T-helper 22 cell (primary cell): ENCODE results near the gene PHOX2A.
"Not testable (repeated sequence)": the region's sequence is repeated elsewhere in the genome, so short reads cannot be mapped to it uniquely, and the experiment has no call there.

ENCODE experiments used
- DNase-seq: peaks from one replicate; pipeline ENCODE4 v3.0.0-alpha.2; 2020; ENCODE audit warnings: low read depth

Gene PHOX2A

DNA sequence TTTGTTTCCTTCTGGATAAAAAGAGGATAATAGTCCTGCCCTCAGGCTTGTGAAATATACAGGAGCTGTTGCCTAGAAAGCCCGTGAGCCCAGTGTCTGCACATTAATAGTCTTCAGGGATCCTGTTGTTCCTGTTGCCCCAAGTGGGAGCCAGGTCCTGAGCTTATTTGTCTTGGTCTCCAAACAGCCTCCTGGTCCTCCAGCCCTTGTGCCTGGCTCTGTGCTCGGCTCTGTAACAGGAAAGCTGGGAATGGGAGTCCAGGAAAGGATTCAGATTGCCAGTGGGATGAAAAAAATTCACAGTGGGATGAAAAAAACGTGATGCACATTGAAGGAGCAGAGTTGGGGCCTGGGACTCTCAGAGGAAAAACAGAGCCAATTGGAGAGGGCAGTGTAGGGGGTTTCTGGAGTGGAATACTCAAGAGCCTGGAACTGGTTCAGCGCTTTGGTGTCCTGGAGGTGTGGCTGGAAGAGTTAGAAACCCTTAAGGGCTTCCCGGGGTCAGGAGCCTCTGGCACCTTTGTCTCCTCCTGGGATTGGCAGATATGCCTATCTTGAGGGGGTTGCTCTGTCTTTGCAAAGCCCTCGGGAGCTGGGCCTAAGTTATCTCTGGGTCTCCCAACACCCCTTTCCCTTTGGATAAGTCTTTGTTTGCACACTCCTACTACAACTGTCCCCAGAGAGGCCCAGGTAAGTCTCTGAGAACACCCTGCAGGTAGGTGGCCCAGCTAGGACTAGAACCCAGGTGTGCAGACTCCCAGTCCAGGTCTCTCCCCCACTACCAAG, 21.7 kb downstream of the PHOX2A start:
- no peak for DNase-seq

DNA sequence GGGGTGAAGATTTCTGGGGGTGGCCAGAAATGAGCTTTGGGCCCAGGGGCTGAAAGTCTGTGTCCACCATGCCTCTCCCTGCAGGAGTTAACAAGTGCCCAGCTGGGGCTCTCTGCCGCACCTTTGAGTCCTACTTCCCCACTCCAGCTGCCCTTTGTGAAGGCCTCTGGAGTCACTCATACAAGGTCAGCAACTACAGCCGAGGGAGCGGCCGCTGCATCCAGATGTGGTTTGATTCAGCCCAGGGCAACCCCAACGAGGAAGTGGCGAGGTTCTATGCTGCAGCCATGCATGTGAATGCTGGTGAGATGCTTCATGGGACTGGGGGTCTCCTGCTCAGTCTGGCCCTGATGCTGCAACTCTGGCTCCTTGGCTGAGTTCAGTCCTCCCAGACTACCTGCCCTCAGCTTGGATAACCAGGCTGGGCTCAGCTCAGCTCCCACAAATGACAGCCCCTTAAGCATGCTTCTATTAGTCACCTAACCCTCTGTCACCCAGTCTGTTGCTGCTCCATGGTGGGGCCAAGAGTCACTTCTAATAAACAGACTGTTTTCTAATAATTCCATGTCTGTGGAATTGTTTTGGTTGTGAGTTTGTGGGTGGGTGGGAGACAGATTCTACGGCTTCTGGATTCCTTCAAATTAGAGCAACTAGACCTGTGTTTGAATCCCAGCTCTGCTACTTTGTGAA, 22.4 kb downstream of the PHOX2A start:
- no peak for DNase-seq

GRCh38 chr11:72220696-72221363, 23.1 kb downstream of the PHOX2A start:
- DNase-seq: no peak

GRCh38 chr11:72218251-72218745, 25.7 kb downstream of the PHOX2A start:
- no peak for DNase-seq

DNA sequence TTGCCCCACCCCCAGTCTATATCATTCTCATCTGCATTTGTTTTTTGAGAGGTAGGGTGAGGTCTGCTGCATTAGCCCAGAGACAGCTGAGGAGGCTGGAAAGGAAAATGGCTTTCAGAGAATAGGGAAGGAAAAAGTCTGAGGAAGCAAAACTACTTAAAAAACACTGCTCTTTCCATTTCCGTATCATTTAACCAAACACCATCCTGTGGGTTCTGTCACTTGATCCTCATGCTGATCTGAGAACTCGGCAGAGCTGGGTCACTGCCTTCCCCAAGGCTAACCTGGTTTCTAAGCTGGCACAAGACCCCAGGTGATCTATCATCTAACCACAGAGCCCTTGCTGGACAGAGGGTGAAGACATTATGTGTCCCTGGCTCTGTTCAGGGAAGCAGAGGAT, 26.1 kb downstream of the PHOX2A start:
- DNase-seq: no peak

DNA sequence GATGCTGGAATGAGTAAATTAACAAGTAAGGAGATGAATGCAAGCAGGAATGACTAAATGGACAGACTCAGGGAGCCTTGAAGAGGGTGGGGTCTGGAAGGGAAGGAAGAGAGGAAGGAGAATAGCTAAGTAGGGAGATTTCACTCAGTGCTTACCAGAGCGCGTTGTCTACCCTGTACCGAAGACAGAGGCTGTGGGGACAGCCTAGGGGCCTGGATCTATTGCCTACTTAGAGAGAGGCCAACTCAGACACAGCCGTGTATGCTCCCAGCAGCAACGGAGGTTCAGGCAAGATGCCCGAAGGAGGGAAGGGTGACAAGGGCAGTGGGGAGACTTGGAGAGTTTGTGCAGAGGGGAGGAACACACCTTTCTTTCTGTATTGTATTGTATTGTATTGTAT, 27.3 kb downstream of the PHOX2A start, which contains the start of gene FOLR2:
TSS of gene FOLR2 (plus strand) at position 157 of the 400 bp plus-strand sequence. CDS start 1,791 bp downstream, outside the sequence.
- no peak for DNase-seq

DNA sequence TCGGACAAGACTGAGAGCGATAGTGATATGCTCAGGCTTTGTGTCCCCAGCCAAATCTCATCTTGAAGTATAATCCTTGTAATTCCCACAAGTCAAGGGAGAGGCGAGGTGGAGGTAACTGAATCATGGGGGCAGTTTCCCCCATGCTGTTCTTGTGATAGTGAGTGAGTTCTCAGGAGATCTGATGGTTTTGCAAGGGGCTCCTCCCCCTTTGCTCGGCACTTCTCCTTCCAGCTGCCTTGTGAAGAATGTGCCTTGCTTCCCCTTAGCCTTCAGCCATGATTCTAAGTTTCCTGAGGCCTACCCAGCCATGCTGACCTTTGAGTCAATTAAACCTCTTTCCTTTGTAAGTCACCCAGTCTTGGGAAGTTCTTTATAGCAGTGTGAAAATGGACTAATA, 34.9 kb downstream of the PHOX2A start:
- no peak for DNase-seq

GRCh38 chr11:72208281-72208680, 35.7 kb downstream of the PHOX2A start:
- DNase-seq: no peak

- DNase-seq: not testable (repeated sequence)
Measured at GRCh38 chr11:72206794-72207193, 37.2 kb downstream of the PHOX2A start.

GRCh38 chr11:72204886-72205285, 39.1 kb downstream of the PHOX2A start:
- no peak for DNase-seq

GRCh38 chr11:72203163-72203562, 40.8 kb downstream of the PHOX2A start:
- DNase-seq: no peak

GRCh38 chr11:72202571-72202970, 41.4 kb downstream of the PHOX2A start:
- DNase-seq: no peak

DNA sequence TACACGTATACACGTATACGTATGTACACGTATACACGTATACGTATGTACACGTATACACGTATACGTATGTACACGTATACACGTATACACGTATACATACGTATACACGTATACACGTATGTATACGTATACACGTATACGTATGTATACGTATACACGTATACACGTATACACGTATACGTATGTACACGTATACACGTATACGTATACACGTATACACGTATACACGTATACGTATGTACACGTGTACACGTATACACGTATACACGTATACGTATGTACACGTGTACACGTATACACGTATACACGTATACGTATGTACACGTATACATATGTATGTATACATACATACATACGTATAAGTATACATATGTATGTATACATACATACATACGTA, 42.5 kb downstream of the PHOX2A start:
- DNase-seq: not testable (repeated sequence)

- no peak for DNase-seq
Measured at GRCh38 chr11:72195518-72196270, 48.3 kb downstream of the PHOX2A start.

GRCh38 chr11:72191961-72192381, 52.0 kb downstream of the PHOX2A start, which contains the start of gene FOLR1:
TSS of gene FOLR1 (plus strand) at chr11:72192140. CDS start at chr11:72192174, 34 bp downstream.
- DNase-seq: no peak

DNA sequence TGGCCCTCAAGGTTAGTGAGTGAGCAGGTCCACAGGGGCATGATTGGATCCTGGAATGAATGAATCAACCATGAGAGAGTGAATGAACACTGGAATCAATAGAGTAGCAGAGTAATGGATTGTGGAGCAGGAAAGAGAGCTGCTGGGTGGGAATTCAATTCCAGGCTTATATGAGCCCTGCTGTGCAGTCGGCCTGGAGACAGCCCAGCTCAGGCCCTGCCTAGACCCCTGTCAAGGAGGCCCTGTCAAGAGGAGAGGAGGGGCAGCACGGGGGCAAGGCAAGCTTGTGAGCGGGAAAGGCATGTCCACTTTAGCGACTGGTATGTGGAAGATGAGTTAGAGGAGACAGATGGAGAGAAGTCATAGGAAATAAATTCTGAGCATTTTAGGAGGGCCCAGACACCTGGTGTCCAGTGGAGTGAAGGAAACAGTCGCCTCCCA, 53.3 kb downstream of the PHOX2A start:
- DNase-seq: no peak

GRCh38 chr11:72189455-72190250, 54.3 kb downstream of the PHOX2A start:
- no peak for DNase-seq
